ENCODE measurements around the gene BCL7A. TPM values are rescaled to one million over a fixed set of nuclear protein-coding genes. Genes with fewer than 3 reads are reported as not detected.

The BCL7A gene
- total RNA-seq, 4 donors from 2014 or later, result 18.3 to 27.2 (median 22.7) TPM

DNA sequence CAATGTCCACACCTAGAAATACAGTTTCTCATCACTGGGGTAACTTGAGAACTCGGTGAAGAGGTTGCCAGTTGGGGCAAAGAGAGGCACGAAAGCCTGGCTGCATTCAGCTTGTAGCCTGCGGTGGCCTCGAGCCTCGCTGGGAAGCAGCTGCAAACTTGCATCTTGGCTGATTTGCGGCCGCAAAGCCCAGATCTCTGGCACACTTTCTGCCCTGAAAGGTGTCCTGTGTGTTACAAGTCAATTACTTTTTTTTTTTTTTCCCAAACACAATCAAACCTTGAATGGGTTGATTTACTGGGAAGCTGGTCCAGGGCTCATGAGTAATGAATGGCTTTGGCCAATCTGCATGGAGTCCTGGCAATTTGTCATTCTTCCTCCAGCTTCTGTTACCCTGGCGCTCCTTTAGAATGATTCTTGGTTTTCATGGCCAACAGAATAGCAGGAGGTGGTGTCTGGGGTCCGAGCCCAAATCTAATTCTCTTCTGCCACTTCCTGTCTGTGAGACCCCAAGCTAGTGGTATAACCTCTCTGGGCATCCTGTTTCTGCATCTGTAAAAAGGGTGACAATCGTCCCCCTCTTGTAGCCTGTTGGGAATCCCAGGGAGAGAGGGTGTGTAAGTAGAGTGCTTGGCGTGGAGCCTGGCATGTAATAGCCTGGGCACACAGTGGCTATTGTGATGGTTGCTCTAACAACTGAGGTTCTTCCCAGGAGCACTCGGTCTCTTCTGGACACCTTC lies 6.7 kb downstream of the BCL7A start:
- peak; percentile 55 to 65 for DNase-seq
- Histone ChIP-seq H3K27ac (peak overlapping the region in 2 of 3 donors; percentile 12 to 30), H3K4me1 (peaks cover 48 to 63% of the 10 kb centered on the region in 2 donors), H3K27me3 (no peaks in the 10 kb centered on the region), H3K4me3 (replicated peaks in 1 of 3) (no peak overlapping the region), H3K9me3 (no peaks in the 10 kb centered on the region), H3K36me3 (no peaks in the 10 kb centered on the region)
- intact Hi-C loops (cut with DNase I), result loop anchor here (10.0 kb wide), 1 partner anchor 94 kb away; no protein-coding TSS in a partner anchor
- TF ChIP-seq POLR2A (IDR thresholded peaks at IDR 0.05), result no peak
- TF ChIP-seq, protein P1, sequence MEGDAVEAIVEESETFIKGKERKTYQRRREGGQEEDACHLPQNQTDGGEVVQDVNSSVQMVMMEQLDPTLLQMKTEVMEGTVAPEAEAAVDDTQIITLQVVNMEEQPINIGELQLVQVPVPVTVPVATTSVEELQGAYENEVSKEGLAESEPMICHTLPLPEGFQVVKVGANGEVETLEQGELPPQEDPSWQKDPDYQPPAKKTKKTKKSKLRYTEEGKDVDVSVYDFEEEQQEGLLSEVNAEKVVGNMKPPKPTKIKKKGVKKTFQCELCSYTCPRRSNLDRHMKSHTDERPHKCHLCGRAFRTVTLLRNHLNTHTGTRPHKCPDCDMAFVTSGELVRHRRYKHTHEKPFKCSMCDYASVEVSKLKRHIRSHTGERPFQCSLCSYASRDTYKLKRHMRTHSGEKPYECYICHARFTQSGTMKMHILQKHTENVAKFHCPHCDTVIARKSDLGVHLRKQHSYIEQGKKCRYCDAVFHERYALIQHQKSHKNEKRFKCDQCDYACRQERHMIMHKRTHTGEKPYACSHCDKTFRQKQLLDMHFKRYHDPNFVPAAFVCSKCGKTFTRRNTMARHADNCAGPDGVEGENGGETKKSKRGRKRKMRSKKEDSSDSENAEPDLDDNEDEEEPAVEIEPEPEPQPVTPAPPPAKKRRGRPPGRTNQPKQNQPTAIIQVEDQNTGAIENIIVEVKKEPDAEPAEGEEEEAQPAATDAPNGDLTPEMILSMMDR (IDR thresholded peaks at IDR 0.05), result no peak
- 73 to 78% methylated on average over 12 of the region's 12 CpGs for WGBS, 2 donors

DNA sequence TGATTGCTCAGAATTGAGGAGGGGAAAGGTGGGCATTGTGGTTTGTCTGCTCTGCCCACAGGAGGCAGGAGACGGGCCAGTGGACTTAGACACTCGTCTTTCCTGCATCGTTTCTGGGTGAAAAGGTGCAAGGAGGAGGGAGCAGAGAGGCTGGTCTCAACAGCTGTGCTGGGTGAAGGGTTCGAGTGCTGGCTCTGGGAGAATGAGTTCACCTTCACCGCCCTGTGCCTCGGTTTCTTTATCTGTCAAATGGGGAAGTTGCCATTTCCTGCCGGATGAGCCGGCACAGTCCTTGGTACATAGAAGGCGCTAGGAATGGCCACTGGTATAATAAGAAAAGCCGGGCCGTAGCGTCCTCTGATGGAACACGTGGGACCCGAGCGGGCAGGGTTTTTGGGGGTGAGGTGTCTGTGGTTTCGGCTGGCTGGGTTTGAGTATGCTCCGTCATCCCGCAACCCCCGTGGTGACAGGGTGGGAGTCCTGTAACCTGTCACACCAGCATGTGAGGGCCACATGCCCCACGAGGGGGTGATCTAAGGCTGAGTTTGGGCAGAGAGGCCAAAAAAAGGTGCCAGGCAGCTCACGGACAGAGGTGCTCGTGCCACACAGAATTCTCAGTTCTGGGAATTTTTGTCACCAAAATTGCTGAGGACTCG lies 7.3 kb downstream of the BCL7A start:
- TF ChIP-seq, protein P1 (IDR thresholded peaks at IDR 0.05), result no peak
- TF ChIP-seq POLR2A (IDR thresholded peaks at IDR 0.05), result no peak
- H3K36me3 ChIP-seq, result no peaks in the 10 kb centered on the region
- peaks cover 42 to 58% of the 10 kb centered on the region in 2 donors for H3K4me1 ChIP-seq
- no peaks in the 10 kb centered on the region for H3K9me3 ChIP-seq
- DNase-seq, result no peak
- WGBS, 2 donors, result 82 to 84% methylated on average over 21 to 23 of the region's 23 CpGs
- no peak overlapping the region for H3K4me3 ChIP-seq (replicated peaks in 1 of 3)
- no peaks in the 10 kb centered on the region for H3K27me3 ChIP-seq
- intact Hi-C loops (cut with DNase I), result loop anchor here (10.0 kb wide), 1 partner anchor 94 kb away; no protein-coding TSS in a partner anchor
- H3K27ac ChIP-seq, result no peak overlapping the region

DNA sequence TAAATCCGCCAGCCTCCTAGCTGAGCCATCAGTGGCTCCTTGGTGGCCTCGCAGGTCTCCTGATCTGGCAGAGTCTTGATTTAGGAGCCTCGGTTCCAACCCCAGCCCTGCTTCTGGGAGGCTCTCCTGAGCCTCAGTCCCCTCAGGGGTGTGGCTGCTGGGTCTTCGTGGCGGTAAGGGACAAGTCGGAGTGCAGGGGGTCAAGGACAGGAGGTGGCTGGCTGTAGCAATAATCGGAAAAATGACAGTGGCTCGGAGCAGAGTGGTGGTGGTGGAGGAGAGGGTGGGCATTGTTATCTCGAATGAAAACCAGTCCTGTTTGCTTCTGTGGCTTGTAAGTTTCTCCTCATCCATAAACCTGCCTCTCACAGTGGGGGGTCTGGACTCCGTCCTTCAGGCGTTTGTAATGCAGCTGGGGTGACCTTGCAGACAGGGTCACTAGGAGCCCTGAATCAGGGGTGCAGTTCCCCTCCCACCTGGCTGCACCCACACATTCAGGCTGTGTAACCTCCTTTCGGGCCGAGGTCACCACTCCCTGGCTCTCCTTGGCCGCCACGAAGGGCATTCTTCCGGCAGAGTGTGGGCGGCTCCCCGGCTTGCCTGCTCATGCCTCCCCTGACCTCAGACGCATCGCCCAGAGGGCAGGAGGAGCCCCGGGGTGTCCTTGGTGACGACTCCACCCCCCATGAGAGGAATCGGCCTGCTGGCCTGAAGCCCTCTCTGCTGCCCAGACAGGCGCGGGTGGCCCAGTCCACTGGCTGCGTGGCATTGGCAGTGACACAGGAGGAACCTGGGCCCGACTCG lies 8.1 kb downstream of the BCL7A start:
- Histone ChIP-seq H3K4me3 (replicated peaks in 1 of 3) (no peak overlapping the region), H3K9me3 (no peaks in the 10 kb centered on the region), H3K36me3 (no peaks in the 10 kb centered on the region), H3K27me3 (no peaks in the 10 kb centered on the region), H3K4me1 (peaks cover 44 to 56% of the 10 kb centered on the region in 2 donors), H3K27ac (no peak overlapping the region)
- DNase-seq, result peak; percentile 33 to 41
- intact Hi-C loops (cut with DNase I), result loop anchor here (10.0 kb wide), 1 partner anchor 95 kb away; no protein-coding TSS in a partner anchor
- WGBS, 2 donors, result 86 to 93% methylated on average over 10 to 24 of the region's 28 CpGs
- TF ChIP-seq POLR2A (IDR thresholded peaks at IDR 0.05), result no peak
- TF ChIP-seq, protein P1 (IDR thresholded peaks at IDR 0.05), result no peak

DNA sequence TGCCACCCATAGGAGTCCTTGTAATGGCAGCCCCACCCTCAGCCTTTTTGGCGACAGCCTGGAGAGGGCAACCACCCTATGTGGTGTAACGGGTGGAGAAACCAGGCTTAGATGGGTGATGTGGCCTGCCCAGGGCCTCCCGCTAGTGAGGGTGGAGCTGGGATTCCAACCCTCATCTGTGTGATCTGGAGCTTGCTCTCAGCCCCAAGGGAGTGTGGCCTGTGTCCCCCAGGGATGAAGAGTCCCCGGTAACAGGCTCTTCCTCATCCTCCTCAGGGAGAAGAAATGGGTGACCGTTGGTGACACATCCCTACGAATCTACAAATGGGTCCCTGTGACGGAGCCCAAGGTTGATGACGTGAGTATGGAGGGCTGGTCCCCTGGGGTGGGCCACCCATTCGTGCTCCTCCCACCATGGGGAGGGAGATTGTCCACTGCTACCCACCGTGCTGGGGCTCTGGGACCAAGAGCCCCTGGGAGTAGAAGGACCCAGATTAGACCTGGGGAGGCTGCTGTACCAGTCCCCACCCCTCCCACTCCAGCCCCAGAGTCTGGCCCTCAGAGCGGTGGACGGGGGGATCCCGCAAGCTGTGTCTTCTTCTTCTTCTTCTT lies 8.8 kb downstream of the BCL7A start:
- intact Hi-C loops (cut with DNase I), result no loop called here
- WGBS, 2 donors, result 94 to 100% methylated on average over 10 to 11 of the region's 13 CpGs
- H3K36me3 ChIP-seq, result no peaks in the 10 kb centered on the region
- H3K4me3 ChIP-seq (replicated peaks in 1 of 3), result no peak overlapping the region
- no peaks in the 10 kb centered on the region for H3K27me3 ChIP-seq
- TF ChIP-seq POLR2A (IDR thresholded peaks at IDR 0.05), result no peak
- TF ChIP-seq, protein P1 (IDR thresholded peaks at IDR 0.05), result no peak
- DNase-seq, result no peak
- H3K9me3 ChIP-seq, result no peaks in the 10 kb centered on the region
- peaks cover 49 to 56% of the 10 kb centered on the region in 2 donors for H3K4me1 ChIP-seq
- no peak overlapping the region for H3K27ac ChIP-seq
